Measurements from ENCODE around the gene COX5B.
"Not testable (repeated sequence)": the region's sequence is repeated elsewhere in the genome, so short reads cannot be mapped to it uniquely, and the experiment has no call there.

Gene COX5B

GRCh38 chr2:97625354-97626048 lies 20.4 kb upstream of the COX5B start:
- not testable (repeated sequence) for H3K9me3 ChIP-seq (ENCODE audit: low read length); H3K4me3 ChIP-seq (ENCODE audit: low read length); H3K36me3 ChIP-seq (ENCODE audit: insufficient read depth, low read length); H2AFZ ChIP-seq (ENCODE audit: low read depth, low read length); H3K4me1 ChIP-seq (ENCODE audit: insufficient read depth, low read length); H3K27me3 ChIP-seq (ENCODE audit: insufficient read depth, low read length)

DNA sequence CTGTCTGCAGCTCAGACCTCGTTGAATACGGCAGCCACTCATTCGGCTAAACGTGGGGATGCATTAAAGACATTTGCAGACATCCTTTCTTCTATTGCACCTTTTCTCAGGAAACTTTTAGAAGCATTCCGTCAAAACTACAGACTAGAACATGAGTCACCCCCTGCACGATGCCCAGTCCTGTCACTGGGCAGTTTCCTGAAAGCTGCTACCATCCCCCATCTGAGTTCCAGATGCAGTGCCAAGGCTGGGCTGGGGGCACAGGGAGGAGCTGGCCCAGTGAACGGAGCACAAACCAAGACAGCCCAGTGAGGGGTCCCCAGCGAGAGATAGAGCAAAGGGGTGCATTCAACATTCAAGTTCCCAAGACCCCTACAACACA lies 19.8 kb upstream of the COX5B start:
- H3K36me3 ChIP-seq (ENCODE audit: insufficient read depth, low read length); H3K9me3 ChIP-seq (ENCODE audit: low read length); H3K4me1 ChIP-seq (ENCODE audit: insufficient read depth, low read length); H3K27me3 ChIP-seq (ENCODE audit: insufficient read depth, low read length); H3K4me3 ChIP-seq (ENCODE audit: low read length); H2AFZ ChIP-seq (ENCODE audit: low read depth, low read length): not testable (repeated sequence)

DNA sequence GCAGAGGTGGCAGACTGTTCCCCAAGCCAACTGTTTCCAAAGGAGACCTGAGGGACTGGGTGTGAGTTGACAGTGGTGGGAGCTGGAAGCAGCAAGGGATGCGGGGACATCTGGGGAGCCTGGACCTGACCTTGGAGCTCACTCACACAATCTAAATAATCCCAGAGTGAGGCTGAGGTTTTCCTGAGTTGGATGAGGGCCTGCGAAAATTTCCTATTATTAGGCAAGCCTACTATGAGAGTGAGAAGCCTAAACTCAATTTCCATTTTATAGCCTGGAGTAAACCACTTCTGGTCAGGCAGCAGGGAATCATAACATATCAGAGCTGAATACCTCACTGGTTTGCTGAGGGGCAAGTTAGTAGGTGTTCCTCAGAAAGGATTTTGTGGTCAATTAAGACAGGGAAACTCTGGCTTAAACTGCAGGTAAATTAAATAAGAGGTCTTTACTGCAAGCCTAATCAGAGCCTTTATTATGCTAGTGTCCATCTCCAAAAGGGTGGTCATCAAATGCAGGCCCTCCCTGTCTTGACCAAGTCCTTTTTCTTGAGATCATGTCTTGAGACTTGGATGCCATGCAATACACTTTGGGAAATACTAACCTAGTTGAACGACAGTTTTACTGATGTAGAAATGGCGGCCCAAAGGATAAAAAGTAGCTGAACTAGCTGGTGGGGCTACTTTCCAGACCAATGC lies 1.7 kb upstream of the COX5B start:
- no peak overlapping the region for H2AFZ ChIP-seq (ENCODE audit: low read depth, low read length)
- no peak overlapping the region for H3K4me3 ChIP-seq (ENCODE audit: low read length)
- no peaks in the 10 kb centered on the region for H3K9me3 ChIP-seq (ENCODE audit: low read length)
- H3K27me3 ChIP-seq (ENCODE audit: insufficient read depth, low read length): no peaks in the 10 kb centered on the region
- peaks cover 20% of the 10 kb centered on the region for H3K36me3 ChIP-seq (ENCODE audit: insufficient read depth, low read length)
- H3K4me1 ChIP-seq (ENCODE audit: insufficient read depth, low read length): peaks cover 5% of the 10 kb centered on the region

- H2AFZ ChIP-seq (ENCODE audit: low read depth, low read length): peak overlapping the region; percentile 96
- H3K36me3 ChIP-seq (ENCODE audit: insufficient read depth, low read length): peaks cover 27% of the 10 kb centered on the region
- H3K27me3 ChIP-seq (ENCODE audit: insufficient read depth, low read length): no peaks in the 10 kb centered on the region
- peaks cover 5% of the 10 kb centered on the region for H3K4me1 ChIP-seq (ENCODE audit: insufficient read depth, low read length)
- no peaks in the 10 kb centered on the region for H3K9me3 ChIP-seq (ENCODE audit: low read length)
- H3K4me3 ChIP-seq (ENCODE audit: low read length): peak overlapping the region; percentile 88
Observed at GRCh38 chr2:97645112-97645694, 659 bp upstream of the COX5B start.

DNA sequence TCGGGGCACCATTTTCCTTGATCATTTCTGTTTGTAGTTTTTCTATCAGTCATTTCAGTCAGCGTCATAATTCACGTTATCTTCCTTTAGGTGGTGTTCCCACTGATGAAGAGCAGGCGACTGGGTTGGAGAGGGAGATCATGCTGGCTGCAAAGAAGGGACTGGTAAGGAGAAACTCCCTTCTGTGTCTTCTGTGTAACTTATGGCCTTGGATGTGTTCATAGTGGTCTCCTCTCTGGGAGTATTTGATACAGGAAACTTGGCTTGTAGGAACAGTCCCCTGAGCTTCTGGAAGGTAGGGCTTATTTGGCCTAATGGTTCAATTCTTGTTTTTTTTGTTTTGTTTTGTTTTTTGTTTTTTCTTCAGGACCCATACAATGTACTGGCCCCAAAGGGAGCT lies 1.1 kb downstream of the COX5B start:
- Histone ChIP-seq H3K4me1 (ENCODE audit: insufficient read depth, low read length) (peaks cover 5% of the 10 kb centered on the region), H3K4me3 (ENCODE audit: low read length) (peak overlapping the region; percentile 88), H3K9me3 (ENCODE audit: low read length) (no peaks in the 10 kb centered on the region), H3K27me3 (ENCODE audit: insufficient read depth, low read length) (no peaks in the 10 kb centered on the region), H2AFZ (ENCODE audit: low read depth, low read length) (no peak overlapping the region), H3K36me3 (ENCODE audit: insufficient read depth, low read length) (peaks cover 27% of the 10 kb centered on the region)

GRCh38 chr2:97651114-97651513 lies 5.3 kb downstream of the COX5B start:
- no peak overlapping the region for H3K4me3 ChIP-seq (ENCODE audit: low read length)
- peaks cover 27% of the 10 kb centered on the region for H3K36me3 ChIP-seq (ENCODE audit: insufficient read depth, low read length)
- H3K27me3 ChIP-seq (ENCODE audit: insufficient read depth, low read length): no peaks in the 10 kb centered on the region
- peaks cover 8% of the 10 kb centered on the region for H3K9me3 ChIP-seq (ENCODE audit: low read length)
- H2AFZ ChIP-seq (ENCODE audit: low read depth, low read length): no peak overlapping the region
- peaks cover 5% of the 10 kb centered on the region for H3K4me1 ChIP-seq (ENCODE audit: insufficient read depth, low read length)

DNA sequence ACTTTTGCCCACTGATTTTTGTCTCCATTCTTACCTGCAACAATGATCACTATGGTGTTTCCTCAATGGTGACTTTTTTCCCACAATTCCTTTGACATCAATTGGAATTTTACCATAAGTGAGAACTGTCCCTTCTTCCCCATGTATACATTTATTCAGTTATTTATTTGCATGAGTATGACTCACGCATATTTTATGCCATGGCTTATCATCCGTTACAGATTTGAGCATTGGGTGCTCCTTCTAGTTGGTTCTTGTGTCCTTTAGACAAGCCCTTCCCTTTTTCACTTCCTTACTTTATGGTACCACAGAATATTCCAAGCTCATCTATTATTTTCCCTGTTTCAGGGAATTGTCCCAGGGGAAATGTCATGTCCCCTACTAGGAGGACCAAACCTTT lies 7.6 kb downstream of the COX5B start:
- no peaks in the 10 kb centered on the region for H3K4me1 ChIP-seq (ENCODE audit: insufficient read depth, low read length)
- peaks cover 8% of the 10 kb centered on the region for H3K9me3 ChIP-seq (ENCODE audit: low read length)
- no peaks in the 10 kb centered on the region for H3K27me3 ChIP-seq (ENCODE audit: insufficient read depth, low read length)
- peaks cover 35% of the 10 kb centered on the region for H3K36me3 ChIP-seq (ENCODE audit: insufficient read depth, low read length)
- H2AFZ ChIP-seq (ENCODE audit: low read depth, low read length): no peak overlapping the region
- H3K4me3 ChIP-seq (ENCODE audit: low read length): no peak overlapping the region

GRCh38 chr2:97653874-97654273 lies 8.0 kb downstream of the COX5B start:
- Histone ChIP-seq H3K36me3 (ENCODE audit: insufficient read depth, low read length) (peaks cover 31% of the 10 kb centered on the region), H3K4me1 (ENCODE audit: insufficient read depth, low read length) (no peaks in the 10 kb centered on the region), H2AFZ (ENCODE audit: low read depth, low read length) (no peak overlapping the region), H3K9me3 (ENCODE audit: low read length) (peaks cover 8% of the 10 kb centered on the region), H3K27me3 (ENCODE audit: insufficient read depth, low read length) (no peaks in the 10 kb centered on the region), H3K4me3 (ENCODE audit: low read length) (no peak overlapping the region)

- H3K9me3 ChIP-seq (ENCODE audit: low read length): peaks cover 8% of the 10 kb centered on the region
- no peaks in the 10 kb centered on the region for H3K27me3 ChIP-seq (ENCODE audit: insufficient read depth, low read length)
- H3K36me3 ChIP-seq (ENCODE audit: insufficient read depth, low read length): peaks cover 26% of the 10 kb centered on the region
- no peak overlapping the region for H2AFZ ChIP-seq (ENCODE audit: low read depth, low read length)
- no peak overlapping the region for H3K4me3 ChIP-seq (ENCODE audit: low read length)
- no peaks in the 10 kb centered on the region for H3K4me1 ChIP-seq (ENCODE audit: insufficient read depth, low read length)
Observed at GRCh38 chr2:97654309-97654708, 8.4 kb downstream of the COX5B start.

- Histone ChIP-seq H2AFZ (ENCODE audit: low read depth, low read length) (no peak overlapping the region), H3K36me3 (ENCODE audit: insufficient read depth, low read length) (peaks cover 22% of the 10 kb centered on the region), H3K4me3 (ENCODE audit: low read length) (no peak overlapping the region), H3K4me1 (ENCODE audit: insufficient read depth, low read length) (no peaks in the 10 kb centered on the region), H3K27me3 (ENCODE audit: insufficient read depth, low read length) (no peaks in the 10 kb centered on the region), H3K9me3 (ENCODE audit: low read length) (peaks cover 8% of the 10 kb centered on the region)
Observed at GRCh38 chr2:97654791-97655190, 8.9 kb downstream of the COX5B start.

- peaks cover 8% of the 10 kb centered on the region for H3K9me3 ChIP-seq (ENCODE audit: low read length)
- peaks cover 21% of the 10 kb centered on the region for H3K36me3 ChIP-seq (ENCODE audit: insufficient read depth, low read length)
- H3K27me3 ChIP-seq (ENCODE audit: insufficient read depth, low read length): no peaks in the 10 kb centered on the region
- no peak overlapping the region for H2AFZ ChIP-seq (ENCODE audit: low read depth, low read length)
- H3K4me3 ChIP-seq (ENCODE audit: low read length): no peak overlapping the region
- no peaks in the 10 kb centered on the region for H3K4me1 ChIP-seq (ENCODE audit: insufficient read depth, low read length)
Observed at GRCh38 chr2:97656129-97656755, 10.4 kb downstream of the COX5B start.

GRCh38 chr2:97656905-97657587 lies 11.2 kb downstream of the COX5B start:
- Histone ChIP-seq H3K4me3 (ENCODE audit: low read length) (no peak overlapping the region), H3K27me3 (ENCODE audit: insufficient read depth, low read length) (no peaks in the 10 kb centered on the region), H3K9me3 (ENCODE audit: low read length) (peaks cover 8% of the 10 kb centered on the region), H3K36me3 (ENCODE audit: insufficient read depth, low read length) (peaks cover 21% of the 10 kb centered on the region), H2AFZ (ENCODE audit: low read depth, low read length) (no peak overlapping the region), H3K4me1 (ENCODE audit: insufficient read depth, low read length) (peaks cover 3% of the 10 kb centered on the region)
